Thymus (tissue), 11 donors: ENCODE measurements around the gene ETNPPL. TPM values are rescaled to one million over a fixed set of nuclear protein-coding genes. Genes with fewer than 3 reads are reported as not detected.

Source experiments
- DNase-seq, 9 donors: peaks; one replicate each; pipeline ENCODE4 v3.0.0-alpha.2; 2013; ENCODE audit warnings: low spot score in 9 of 9, low read depth in 6 of 9, missing footprints in 1 of 9
- H3K27ac ChIP-seq, 2 donors: one replicate each; pipeline ENCODE4 v1.5.1; 2013; ENCODE audit warnings: control low read depth in 1 of 2, low read depth in 1 of 2, low read length in 1 of 2, mild to moderate bottlenecking in 1 of 2, moderate library complexity in 1 of 2
- H3K27me3 ChIP-seq, 2 donors: one replicate each; pipeline ENCODE4 v1.5.1; 2013; ENCODE audit warnings: low read length in 1 of 2; ENCODE audit not compliant: control insufficient read depth in 2 of 2, insufficient read depth in 1 of 2
- H3K36me3 ChIP-seq, 2 donors: one replicate each; pipeline ENCODE4 v1.5.1; 2013; ENCODE audit warnings: low read length in 1 of 2, mild to moderate bottlenecking in 1 of 2, moderate library complexity in 1 of 2; ENCODE audit not compliant: control insufficient read depth in 2 of 2, insufficient read depth in 2 of 2
- H3K4me1 ChIP-seq, 2 donors: one replicate each; pipeline ENCODE4 v1.5.1; 2013; ENCODE audit warnings: low read length in 2 of 2; ENCODE audit not compliant: control insufficient read depth in 2 of 2, insufficient read depth in 2 of 2
- H3K4me3 ChIP-seq, 2 donors: one replicate each; pipeline ENCODE4 v1.5.1; 2013; ENCODE audit warnings: low read length in 2 of 2, control low read depth in 1 of 2, mild to moderate bottlenecking in 1 of 2
- H3K9me3 ChIP-seq, 2 donors: one replicate each; pipeline ENCODE4 v1.5.1; 2013; ENCODE audit warnings: low read length in 1 of 2, mild to moderate bottlenecking in 1 of 2; ENCODE audit not compliant: control insufficient read depth in 2 of 2, insufficient read depth in 1 of 2
- WGBS: extraction: QIAGEN DNeasy Blood & Tissue Kit; methylation state at CpG from one replicate; pipeline ENCODE4 v1.1.7; 2013; 5-methylcytosine and 5-hydroxymethylcytosine counted together
- polyA plus RNA-seq: library from polyadenylated mRNA; stranded (reverse); fragments of 200-250 nt; gene quantifications from one replicate; pipeline ENCODE4 v1.2.3, GENCODE V29; 2013
- total RNA-seq: library from RNA; stranded (reverse); fragments of 120-200 nt; gene quantifications from one replicate; pipeline ENCODE4 v1.2.4, GENCODE V29; 2013
- donor health status: healthy.

Gene ETNPPL
- total and polyA plus RNA-seq, 2 donors: 0.19 to 1.6 TPM

- Histone ChIP-seq H3K27me3 (no peaks in the 10 kb centered on the region), H3K4me3 (no peak overlapping the region), H3K9me3 (no peaks in the 10 kb centered on the region), H3K36me3 (no peaks in the 10 kb centered on the region), H3K27ac (no peak overlapping the region), H3K4me1 (peaks cover 0 to 7% of the 10 kb centered on the region in 2 donors)
- WGBS: 95% methylated on average over 1 of the region's 1 CpG
- DNase-seq: no peak
Observed at GRCh38 chr4:108695062-108695461, 67.8 kb downstream of the ETNPPL start.

- peaks cover 0 to 7% of the 10 kb centered on the region in 2 donors for H3K4me1 ChIP-seq
- H3K9me3 ChIP-seq: no peaks in the 10 kb centered on the region
- H3K4me3 ChIP-seq: no peak overlapping the region
- no peaks in the 10 kb centered on the region for H3K27me3 ChIP-seq
- no peak for DNase-seq
- H3K36me3 ChIP-seq: no peaks in the 10 kb centered on the region
- WGBS: 96% methylated on average over 3 of the region's 3 CpGs
- H3K27ac ChIP-seq: no peak overlapping the region
Observed at GRCh38 chr4:108694423-108694822, 68.4 kb downstream of the ETNPPL start.

GRCh38 chr4:108693819-108694218 lies 69.0 kb downstream of the ETNPPL start:
- H3K9me3 ChIP-seq: no peaks in the 10 kb centered on the region
- no peak for DNase-seq
- H3K27ac ChIP-seq: no peak overlapping the region
- peaks cover 0 to 7% of the 10 kb centered on the region in 2 donors for H3K4me1 ChIP-seq
- H3K4me3 ChIP-seq: no peak overlapping the region
- WGBS: 88% methylated on average over 3 of the region's 3 CpGs
- no peaks in the 10 kb centered on the region for H3K27me3 ChIP-seq
- H3K36me3 ChIP-seq: no peaks in the 10 kb centered on the region

GRCh38 chr4:108693211-108693610 lies 69.6 kb downstream of the ETNPPL start:
- H3K27ac ChIP-seq: no peak overlapping the region
- peaks cover 0 to 7% of the 10 kb centered on the region in 2 donors for H3K4me1 ChIP-seq
- DNase-seq: no peak
- no peaks in the 10 kb centered on the region for H3K27me3 ChIP-seq
- WGBS: 94% methylated on average over 3 of the region's 3 CpGs
- no peaks in the 10 kb centered on the region for H3K36me3 ChIP-seq
- no peak overlapping the region for H3K4me3 ChIP-seq
- H3K9me3 ChIP-seq: no peaks in the 10 kb centered on the region

Other genes starting within 250 kb of the ETNPPL start
- 3,878 TPM for gene RPL34, start 142.5 kb downstream of the ETNPPL start, total RNA-seq
- 9,578 TPM for gene RPL34, start 142.5 kb downstream of the ETNPPL start, polyA plus RNA-seq
- gene OSTC, start 112.5 kb downstream of the ETNPPL start, total RNA-seq: 158 TPM
- 178 TPM for gene OSTC, start 112.5 kb downstream of the ETNPPL start, polyA plus RNA-seq